Effector memory CD4-positive, alpha-beta T cell (primary cell): ENCODE results near the gene VOPP1.
"Not testable (repeated sequence)": the region's sequence is repeated elsewhere in the genome, so short reads cannot be mapped to it uniquely, and the experiment has no call there.

Source experiments
- DNase-seq, 3 donors: peaks; one replicate each; pipeline ENCODE4 v3.0.0-alpha.2; 2020
- H3K27ac ChIP-seq: 2 replicates; pipeline ENCODE4 v1.7.0; 2013; ENCODE audit warnings: mild to moderate bottlenecking, low read length, moderate library complexity; ENCODE audit not compliant: insufficient read depth, poor library complexity, severe bottlenecking
- H3K27me3 ChIP-seq: replicated peaks from 2 replicates; pipeline ENCODE4 v1.7.0; 2013; ENCODE audit warnings: mild to moderate bottlenecking, low read length; ENCODE audit not compliant: insufficient read depth, control insufficient read depth, poor library complexity, severe bottlenecking
- H3K36me3 ChIP-seq: 2 replicates; pipeline ENCODE4 v1.7.0; 2013; ENCODE audit warnings: mild to moderate bottlenecking, low read length, moderate library complexity; ENCODE audit not compliant: control insufficient read depth, insufficient read depth
- H3K4me1 ChIP-seq: 2 replicates; pipeline ENCODE4 v1.7.0; 2013; ENCODE audit warnings: low read length, mild to moderate bottlenecking; ENCODE audit not compliant: control insufficient read depth, insufficient read depth, poor library complexity, severe bottlenecking
- H3K4me3 ChIP-seq: 2 replicates; pipeline ENCODE4 v1.7.0; 2013; ENCODE audit warnings: low read length, low read depth, mild to moderate bottlenecking; ENCODE audit not compliant: insufficient read depth, poor library complexity, severe bottlenecking
- H3K9me3 ChIP-seq: 2 replicates; pipeline ENCODE4 v1.7.0; 2013; ENCODE audit warnings: mild to moderate bottlenecking, low read length, moderate library complexity; ENCODE audit not compliant: control insufficient read depth

The VOPP1 gene

GRCh38 chr7:55475855-55476803, 96.2 kb downstream of the VOPP1 start:
- Histone ChIP-seq H3K9me3 (no peaks in the 10 kb centered on the region), H3K4me1 (peaks cover 59% of the 10 kb centered on the region), H3K27me3 (no peaks in the 10 kb centered on the region), H3K36me3 (peaks cover 7% of the 10 kb centered on the region), H3K4me3 (no peak overlapping the region), H3K27ac (peak overlapping the region; percentile 44)
- DNase-seq = no peak

- Histone ChIP-seq H3K9me3 (no peaks in the 10 kb centered on the region), H3K36me3 (peaks cover 7% of the 10 kb centered on the region), H3K4me3 (no peak overlapping the region), H3K27ac (peak overlapping the region; percentile 44), H3K27me3 (no peaks in the 10 kb centered on the region), H3K4me1 (peaks cover 65% of the 10 kb centered on the region)
- DNase-seq = no peak
These were observed 97.1 kb downstream of the VOPP1 start for GRCh38 chr7:55474944-55475854.

- DNase-seq = no peak
- no peak overlapping the region for H3K4me3 ChIP-seq
- peaks cover 7% of the 10 kb centered on the region for H3K36me3 ChIP-seq
- no peak overlapping the region for H3K27ac ChIP-seq
- no peaks in the 10 kb centered on the region for H3K27me3 ChIP-seq
- H3K9me3 ChIP-seq = no peaks in the 10 kb centered on the region
- H3K4me1 ChIP-seq = peaks cover 78% of the 10 kb centered on the region
These were observed 98.4 kb downstream of the VOPP1 start for GRCh38 chr7:55473932-55474331.

GRCh38 chr7:55472928-55473725, 99.2 kb downstream of the VOPP1 start:
- Histone ChIP-seq H3K36me3 (peaks cover 7% of the 10 kb centered on the region), H3K27ac (peak overlapping the region; percentile 25), H3K9me3 (no peaks in the 10 kb centered on the region), H3K4me3 (no peak overlapping the region), H3K4me1 (peaks cover 79% of the 10 kb centered on the region), H3K27me3 (no peaks in the 10 kb centered on the region)
- DNase-seq = peak in 1 of 3 donors; percentile 19

GRCh38 chr7:55472406-55472805, 99.9 kb downstream of the VOPP1 start:
- H3K36me3 ChIP-seq, H3K27ac ChIP-seq, DNase-seq, H3K9me3 ChIP-seq, H3K4me3 ChIP-seq, H3K27me3 ChIP-seq: not testable (repeated sequence)
- peaks cover 78% of the 10 kb centered on the region for H3K4me1 ChIP-seq

- not testable (repeated sequence) for H3K27ac ChIP-seq, H3K9me3 ChIP-seq, H3K36me3 ChIP-seq, H3K27me3 ChIP-seq, H3K4me3 ChIP-seq, DNase-seq
- H3K4me1 ChIP-seq = peaks cover 78% of the 10 kb centered on the region
These were observed 100.7 kb downstream of the VOPP1 start for GRCh38 chr7:55471594-55471993.

- no peaks in the 10 kb centered on the region for H3K27me3 ChIP-seq
- H3K9me3 ChIP-seq = no peaks in the 10 kb centered on the region
- peaks cover under 1% of the 10 kb centered on the region for H3K36me3 ChIP-seq
- H3K4me3 ChIP-seq = no peak overlapping the region
- DNase-seq = no peak
- H3K4me1 ChIP-seq = peaks cover 75% of the 10 kb centered on the region
- peak overlapping the region; percentile 62 for H3K27ac ChIP-seq
These were observed 102.0 kb downstream of the VOPP1 start for GRCh38 chr7:55470261-55470660.

- Histone ChIP-seq H3K4me3 (peak overlapping the region; percentile 2), H3K36me3 (peaks cover 6% of the 10 kb centered on the region), H3K27ac (peak overlapping the region; percentile 62), H3K9me3 (no peaks in the 10 kb centered on the region), H3K4me1 (peaks cover 69% of the 10 kb centered on the region), H3K27me3 (no peaks in the 10 kb centered on the region)
- DNase-seq = no peak
These were observed 102.6 kb downstream of the VOPP1 start for GRCh38 chr7:55469721-55470120.

GRCh38 chr7:55469271-55469681, 103.0 kb downstream of the VOPP1 start:
- H3K9me3 ChIP-seq = no peaks in the 10 kb centered on the region
- DNase-seq = peak in 1 of 3 donors; percentile 18
- peak overlapping the region; percentile 62 for H3K27ac ChIP-seq
- H3K36me3 ChIP-seq = peaks cover 11% of the 10 kb centered on the region
- H3K4me1 ChIP-seq = peaks cover 65% of the 10 kb centered on the region
- no peaks in the 10 kb centered on the region for H3K27me3 ChIP-seq
- H3K4me3 ChIP-seq = peak overlapping the region; percentile 2
